Caco-2 (cell line): ENCODE results near the gene RNPS1. TPM values are rescaled to one million over a fixed set of nuclear protein-coding genes. Genes with fewer than 3 reads are reported as not detected.
A peak's percentile ranks its signal among the peaks of the same experiment; 100 is the strongest.

ENCODE experiments used
- BruUV-seq: library from RNA; stranded (reverse); fragments of 400-500 nt; replicated peaks from 2 replicates; lab custom pipeline; 2021; lab: Mats Ljungman, UMichigan
- CTCF ChIA-PET: fragments of 300-600 bp; sonication (Branson Sonifier 250); formaldehyde crosslinking; loops from one replicate; lab custom pipeline; 2022; ENCODE audit warnings: antibody characterized with exemption; lab: Charles Lee
- POLR2A ChIA-PET: fragments of 300-600 bp; sonication (Branson Sonifier 250); formaldehyde crosslinking; loops from one replicate; lab custom pipeline; 2022; ENCODE audit warnings: antibody characterized with exemption; lab: Charles Lee
- DNase-seq, 2 experiments: peaks; one replicate each; pipeline versions ENCODE4 v3.0.0 to v3.0.0-alpha.2; 2020 to 2022
- H3K27me3 ChIP-seq: replicated peaks from 2 replicates; pipeline ENCODE4 v1.6.0; 2011; ENCODE audit warnings: low read length; ENCODE audit not compliant: control insufficient read depth, insufficient read depth
- H3K36me3 ChIP-seq: 2 replicates; pipeline ENCODE4 v1.5.1; 2011; ENCODE audit warnings: low read length; ENCODE audit not compliant: control insufficient read depth, insufficient read depth
- H3K4me1 ChIP-seq: fragments of 250-450 bp; sonication (Bioruptor Pico); 2 replicates; pipeline ENCODE4 v1.5.1; 2020; ENCODE audit warnings: mild to moderate bottlenecking
- H3K4me3 ChIP-seq: 2 replicates; pipeline ENCODE4 v1.5.1; 2011; ENCODE audit warnings: low read depth, mild to moderate bottlenecking, control low read depth, low read length
- H3K9me3 ChIP-seq: fragments of 250-450 bp; sonication (Bioruptor Pico); 2 replicates; pipeline ENCODE4 v1.5.1; 2020; ENCODE audit warnings: mild to moderate bottlenecking, moderate library complexity
- H3K27ac Mint-ChIP-seq: one replicate; pipeline ENCODE4 v1.8.0; 2022; ENCODE audit warnings: mixed read lengths; ENCODE audit not compliant: unreplicated experiment
- H3K27me3 Mint-ChIP-seq: one replicate; pipeline ENCODE4 v1.8.0; 2022; ENCODE audit warnings: mixed read lengths; ENCODE audit not compliant: insufficient read depth, unreplicated experiment
- H3K36me3 Mint-ChIP-seq: one replicate; pipeline ENCODE4 v1.8.0; 2022; ENCODE audit warnings: mild to moderate bottlenecking, mixed read lengths; ENCODE audit not compliant: insufficient read depth, unreplicated experiment
- H3K4me1 Mint-ChIP-seq: one replicate; pipeline ENCODE4 v1.8.0; 2022; ENCODE audit warnings: low read depth, mixed read lengths; ENCODE audit not compliant: unreplicated experiment
- H3K4me3 Mint-ChIP-seq: one replicate; pipeline ENCODE4 v1.8.0; 2022; ENCODE audit warnings: mild to moderate bottlenecking, moderate library complexity, mixed read lengths; ENCODE audit not compliant: unreplicated experiment
- H3K9me3 Mint-ChIP-seq: one replicate; pipeline ENCODE4 v1.8.0; 2022; ENCODE audit warnings: mixed read lengths; ENCODE audit not compliant: unreplicated experiment
- intact Hi-C: fragments of 100-400 bp; cut with micrococcal nuclease; formaldehyde crosslinking; loops from one replicate; pipeline ENCODE4 v1.10.0; 2022; ENCODE audit not compliant: unreplicated experiment
- total RNA-seq: library from RNA; stranded (reverse); gene quantifications from 2 replicates; pipeline ENCODE4 v1.2.3, GENCODE V29; 2022
- TF ChIP-seq, protein P1 (sequence below), 2 experiments: fragments of 200-600 bp in 1 of 2; IDR thresholded peaks; 1 replicate in 1 of 2; 2 replicates in 1 of 2; pipeline versions ENCODE4 v1.5.1 to v1.8.0; 2011 to 2022; ENCODE audit warnings: antibody characterized with exemption in 1 of 2, control low read depth in 1 of 2, inconsistent platforms in 1 of 2, low read depth in 1 of 2, low read length in 1 of 2, mild to moderate bottlenecking in 1 of 2, moderate library complexity in 1 of 2; ENCODE audit not compliant: insufficient read depth in 1 of 2, severe bottlenecking in 1 of 2, unreplicated experiment in 1 of 2

Gene RNPS1
- total RNA-seq, 1 experiment from 2014 or later, result 210 TPM

GRCh38 chr16:2226245-2226793 lies 41.6 kb downstream of the RNPS1 start:
- no peaks in the 10 kb centered on the region for H3K27me3 Mint-ChIP-seq
- no peaks in the 10 kb centered on the region for H3K9me3 Mint-ChIP-seq
- H3K27ac Mint-ChIP-seq, result no peak overlapping the region
- H3K36me3 Mint-ChIP-seq, result peaks cover 14% of the 10 kb centered on the region
- Histone ChIP-seq H3K36me3 (no peaks in the 10 kb centered on the region; the same call in 1 of the 2 replicates), H3K4me1 (peaks cover 8% of the 10 kb centered on the region), H3K27me3 (no peaks in the 10 kb centered on the region), H3K9me3 (no peaks in the 10 kb centered on the region), H3K4me3 (no peak overlapping the region)
- H3K4me1 Mint-ChIP-seq, result no peaks in the 10 kb centered on the region
- no peak overlapping the region for H3K4me3 Mint-ChIP-seq
- DNase-seq, result no peak
- TF ChIP-seq, protein P1, sequence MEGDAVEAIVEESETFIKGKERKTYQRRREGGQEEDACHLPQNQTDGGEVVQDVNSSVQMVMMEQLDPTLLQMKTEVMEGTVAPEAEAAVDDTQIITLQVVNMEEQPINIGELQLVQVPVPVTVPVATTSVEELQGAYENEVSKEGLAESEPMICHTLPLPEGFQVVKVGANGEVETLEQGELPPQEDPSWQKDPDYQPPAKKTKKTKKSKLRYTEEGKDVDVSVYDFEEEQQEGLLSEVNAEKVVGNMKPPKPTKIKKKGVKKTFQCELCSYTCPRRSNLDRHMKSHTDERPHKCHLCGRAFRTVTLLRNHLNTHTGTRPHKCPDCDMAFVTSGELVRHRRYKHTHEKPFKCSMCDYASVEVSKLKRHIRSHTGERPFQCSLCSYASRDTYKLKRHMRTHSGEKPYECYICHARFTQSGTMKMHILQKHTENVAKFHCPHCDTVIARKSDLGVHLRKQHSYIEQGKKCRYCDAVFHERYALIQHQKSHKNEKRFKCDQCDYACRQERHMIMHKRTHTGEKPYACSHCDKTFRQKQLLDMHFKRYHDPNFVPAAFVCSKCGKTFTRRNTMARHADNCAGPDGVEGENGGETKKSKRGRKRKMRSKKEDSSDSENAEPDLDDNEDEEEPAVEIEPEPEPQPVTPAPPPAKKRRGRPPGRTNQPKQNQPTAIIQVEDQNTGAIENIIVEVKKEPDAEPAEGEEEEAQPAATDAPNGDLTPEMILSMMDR (IDR thresholded peaks at IDR 0.05; ENCODE audit: insufficient read depth in 1 of 2, low read depth in 1 of 2, low read length in 1 of 2, severe bottlenecking in 1 of 2, unreplicated experiment in 1 of 2), result no peak
- intact Hi-C loops, result no loop called here
- ChIA-PET POLR2A (interaction anchor here (0.9 kb wide), 1 partner anchor 71 kb away, joined by 3 read pairs; the partner anchor contains the start of gene TRAF7), CTCF (interaction anchor here (0.6 to 1.1 kb wide), 2 partner anchors 21 to 311 kb away, joined by 3 to 4 read pairs; partner anchors contain the start of gene PDPK1)
- BruUV-seq, result no TSS peak

GRCh38 chr16:2223942-2224486 lies 43.9 kb downstream of the RNPS1 start:
- intact Hi-C loops, result loop anchor here (1.0 kb wide), 1 partner anchor 9 kb away; no protein-coding TSS in a partner anchor
- no peaks in the 10 kb centered on the region for H3K27me3 Mint-ChIP-seq
- CTCF ChIA-PET, result interaction anchor here (0.6 to 1.0 kb wide), 2 partner anchors 45 to 259 kb away, joined by 3 to 8 read pairs; partner anchors contain the start of gene RPS2

More at GRCh38 chr16:2223942-2224486, 43.9 kb downstream of the RNPS1 start:
- H3K9me3 ChIP-seq, result no peaks in the 10 kb centered on the region
- Mint-ChIP-seq H3K4me3 (peak overlapping the region; percentile 81), H3K9me3 (no peaks in the 10 kb centered on the region), H3K36me3 (peaks cover 14% of the 10 kb centered on the region), H3K27ac (peak overlapping the region; percentile 64), H3K4me1 (no peaks in the 10 kb centered on the region)
- POLR2A ChIA-PET, result interaction anchor here (0.5 kb wide), 1 partner anchor 49 kb away, joined by 3 read pairs; no protein-coding TSS in a partner anchor
- H3K4me3 ChIP-seq, result peak overlapping the region; percentile 79
- DNase-seq, result peak; percentile 54 to 58
- no peaks in the 10 kb centered on the region for H3K27me3 ChIP-seq
- H3K4me1 ChIP-seq, result peaks cover 8% of the 10 kb centered on the region
- TF ChIP-seq, protein P1 (IDR thresholded peaks at IDR 0.05; ENCODE audit: insufficient read depth in 1 of 2, low read depth in 1 of 2, low read length in 1 of 2, severe bottlenecking in 1 of 2, unreplicated experiment in 1 of 2), result no peak
- H3K36me3 ChIP-seq, result no peaks in the 10 kb centered on the region; the same call in 1 of the 2 replicates
- TSS peak; percentile 53 for BruUV-seq
